Caco-2 (cell line): ENCODE measurements around the gene RHEBL1. TPM values are rescaled to one million over a fixed set of nuclear protein-coding genes. Genes with fewer than 3 reads are reported as not detected.

Experiments
- BruUV-seq: library from RNA; stranded (reverse); fragments of 400-500 nt; replicated peaks from 2 replicates; lab custom pipeline; 2021; lab: Mats Ljungman, UMichigan
- CTCF ChIA-PET: fragments of 300-600 bp; sonication (Branson Sonifier 250); formaldehyde crosslinking; loops from one replicate; lab custom pipeline; 2022; ENCODE audit warnings: antibody characterized with exemption; lab: Charles Lee
- POLR2A ChIA-PET: fragments of 300-600 bp; sonication (Branson Sonifier 250); formaldehyde crosslinking; loops from one replicate; lab custom pipeline; 2022; ENCODE audit warnings: antibody characterized with exemption; lab: Charles Lee
- DNase-seq, 2 experiments: peaks; one replicate each; pipeline versions ENCODE4 v3.0.0 to v3.0.0-alpha.2; 2020 to 2022
- H3K27me3 ChIP-seq: replicated peaks from 2 replicates; pipeline ENCODE4 v1.6.0; 2011; ENCODE audit warnings: low read length; ENCODE audit not compliant: control insufficient read depth, insufficient read depth
- H3K36me3 ChIP-seq: 2 replicates; pipeline ENCODE4 v1.5.1; 2011; ENCODE audit warnings: low read length; ENCODE audit not compliant: control insufficient read depth, insufficient read depth
- H3K4me1 ChIP-seq: fragments of 250-450 bp; sonication (Bioruptor Pico); 2 replicates; pipeline ENCODE4 v1.5.1; 2020; ENCODE audit warnings: mild to moderate bottlenecking
- H3K4me3 ChIP-seq: 2 replicates; pipeline ENCODE4 v1.5.1; 2011; ENCODE audit warnings: low read depth, mild to moderate bottlenecking, control low read depth, low read length
- H3K9me3 ChIP-seq: fragments of 250-450 bp; sonication (Bioruptor Pico); 2 replicates; pipeline ENCODE4 v1.5.1; 2020; ENCODE audit warnings: mild to moderate bottlenecking, moderate library complexity
- H3K27ac Mint-ChIP-seq: one replicate; pipeline ENCODE4 v1.8.0; 2022; ENCODE audit warnings: mixed read lengths; ENCODE audit not compliant: unreplicated experiment
- H3K27me3 Mint-ChIP-seq: one replicate; pipeline ENCODE4 v1.8.0; 2022; ENCODE audit warnings: mixed read lengths; ENCODE audit not compliant: insufficient read depth, unreplicated experiment
- H3K36me3 Mint-ChIP-seq: one replicate; pipeline ENCODE4 v1.8.0; 2022; ENCODE audit warnings: mild to moderate bottlenecking, mixed read lengths; ENCODE audit not compliant: insufficient read depth, unreplicated experiment
- H3K4me1 Mint-ChIP-seq: one replicate; pipeline ENCODE4 v1.8.0; 2022; ENCODE audit warnings: low read depth, mixed read lengths; ENCODE audit not compliant: unreplicated experiment
- H3K4me3 Mint-ChIP-seq: one replicate; pipeline ENCODE4 v1.8.0; 2022; ENCODE audit warnings: mild to moderate bottlenecking, moderate library complexity, mixed read lengths; ENCODE audit not compliant: unreplicated experiment
- H3K9me3 Mint-ChIP-seq: one replicate; pipeline ENCODE4 v1.8.0; 2022; ENCODE audit warnings: mixed read lengths; ENCODE audit not compliant: unreplicated experiment
- intact Hi-C: fragments of 100-400 bp; cut with micrococcal nuclease; formaldehyde crosslinking; loops from one replicate; pipeline ENCODE4 v1.10.0; 2022; ENCODE audit not compliant: unreplicated experiment
- total RNA-seq: library from RNA; stranded (reverse); gene quantifications from 2 replicates; pipeline ENCODE4 v1.2.3, GENCODE V29; 2022
- TF ChIP-seq, protein P1 (sequence below), 2 experiments: fragments of 200-600 bp in 1 of 2; IDR thresholded peaks; 1 replicate in 1 of 2; 2 replicates in 1 of 2; pipeline versions ENCODE4 v1.5.1 to v1.8.0; 2011 to 2022; ENCODE audit warnings: antibody characterized with exemption in 1 of 2, control low read depth in 1 of 2, inconsistent platforms in 1 of 2, low read depth in 1 of 2, low read length in 1 of 2, mild to moderate bottlenecking in 1 of 2, moderate library complexity in 1 of 2; ENCODE audit not compliant: insufficient read depth in 1 of 2, severe bottlenecking in 1 of 2, unreplicated experiment in 1 of 2

Gene RHEBL1
- total RNA-seq, 1 experiment from 2014 or later, result 2.5 TPM

- H3K4me3 Mint-ChIP-seq, result no peak overlapping the region
- H3K4me1 Mint-ChIP-seq, result no peaks in the 10 kb centered on the region
- DNase-seq, result peak in 1 of 2 experiments; percentile 23
- Histone ChIP-seq H3K36me3 (peaks cover 18% of the 10 kb centered on the region), H3K4me1 (no peaks in the 10 kb centered on the region), H3K9me3 (no peaks in the 10 kb centered on the region), H3K4me3 (no peak overlapping the region), H3K27me3 (no peaks in the 10 kb centered on the region)
- ChIA-PET CTCF (interaction anchor here (0.5 kb wide), 1 partner anchor 327 kb away, joined by 3 read pairs; no protein-coding TSS in a partner anchor), POLR2A (no interaction called here)
- no peaks in the 10 kb centered on the region for H3K9me3 Mint-ChIP-seq
- H3K36me3 Mint-ChIP-seq, result peaks cover 97% of the 10 kb centered on the region
- H3K27me3 Mint-ChIP-seq, result no peaks in the 10 kb centered on the region
- TF ChIP-seq, protein P1, sequence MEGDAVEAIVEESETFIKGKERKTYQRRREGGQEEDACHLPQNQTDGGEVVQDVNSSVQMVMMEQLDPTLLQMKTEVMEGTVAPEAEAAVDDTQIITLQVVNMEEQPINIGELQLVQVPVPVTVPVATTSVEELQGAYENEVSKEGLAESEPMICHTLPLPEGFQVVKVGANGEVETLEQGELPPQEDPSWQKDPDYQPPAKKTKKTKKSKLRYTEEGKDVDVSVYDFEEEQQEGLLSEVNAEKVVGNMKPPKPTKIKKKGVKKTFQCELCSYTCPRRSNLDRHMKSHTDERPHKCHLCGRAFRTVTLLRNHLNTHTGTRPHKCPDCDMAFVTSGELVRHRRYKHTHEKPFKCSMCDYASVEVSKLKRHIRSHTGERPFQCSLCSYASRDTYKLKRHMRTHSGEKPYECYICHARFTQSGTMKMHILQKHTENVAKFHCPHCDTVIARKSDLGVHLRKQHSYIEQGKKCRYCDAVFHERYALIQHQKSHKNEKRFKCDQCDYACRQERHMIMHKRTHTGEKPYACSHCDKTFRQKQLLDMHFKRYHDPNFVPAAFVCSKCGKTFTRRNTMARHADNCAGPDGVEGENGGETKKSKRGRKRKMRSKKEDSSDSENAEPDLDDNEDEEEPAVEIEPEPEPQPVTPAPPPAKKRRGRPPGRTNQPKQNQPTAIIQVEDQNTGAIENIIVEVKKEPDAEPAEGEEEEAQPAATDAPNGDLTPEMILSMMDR (IDR thresholded peaks at IDR 0.05; ENCODE audit: insufficient read depth in 1 of 2, low read depth in 1 of 2, low read length in 1 of 2, severe bottlenecking in 1 of 2, unreplicated experiment in 1 of 2), result no peak
- H3K27ac Mint-ChIP-seq, result no peak overlapping the region
- TSS peak; percentile 13 for BruUV-seq
- intact Hi-C loops, result no loop called here
Measured at GRCh38 chr12:49049566-49050224, 20.1 kb downstream of the RHEBL1 start.

DNA sequence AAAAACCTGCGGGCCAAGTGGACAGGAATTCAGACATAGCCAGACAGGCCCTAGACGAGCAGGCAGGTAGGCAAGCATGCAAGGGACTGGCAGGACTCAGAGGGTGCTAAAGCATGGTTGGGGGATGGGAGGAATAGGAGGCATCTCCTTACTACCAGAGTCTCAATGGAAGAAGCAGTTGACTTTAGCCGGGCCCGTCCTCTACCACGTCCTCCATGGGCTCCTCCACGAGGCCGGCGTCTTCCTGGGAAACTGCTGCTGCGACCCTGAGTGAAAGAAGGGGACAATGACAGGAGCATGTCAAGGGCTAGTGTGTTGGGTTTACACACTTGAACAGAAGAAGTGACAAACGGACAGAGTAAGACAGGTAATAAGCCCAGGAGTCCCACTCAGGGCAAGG lies 20.8 kb downstream of the RHEBL1 start:
- H3K4me3 Mint-ChIP-seq, result no peak overlapping the region
- no peaks in the 10 kb centered on the region for H3K9me3 Mint-ChIP-seq
- Histone ChIP-seq H3K4me1 (no peaks in the 10 kb centered on the region), H3K36me3 (peaks cover 18% of the 10 kb centered on the region), H3K9me3 (no peaks in the 10 kb centered on the region), H3K4me3 (no peak overlapping the region), H3K27me3 (no peaks in the 10 kb centered on the region)
- no peaks in the 10 kb centered on the region for H3K4me1 Mint-ChIP-seq
- intact Hi-C loops, result no loop called here
- H3K27me3 Mint-ChIP-seq, result no peaks in the 10 kb centered on the region
- BruUV-seq, result no TSS peak
- CTCF ChIA-PET, result no interaction called here
- TF ChIP-seq, protein P1 (IDR thresholded peaks at IDR 0.05; ENCODE audit: insufficient read depth in 1 of 2, low read depth in 1 of 2, low read length in 1 of 2, severe bottlenecking in 1 of 2, unreplicated experiment in 1 of 2), result no peak
- peak in 1 of 2 experiments; percentile 16 for DNase-seq
- POLR2A ChIA-PET, result no interaction called here
- H3K36me3 Mint-ChIP-seq, result peaks cover 98% of the 10 kb centered on the region
- H3K27ac Mint-ChIP-seq, result no peak overlapping the region

DNA sequence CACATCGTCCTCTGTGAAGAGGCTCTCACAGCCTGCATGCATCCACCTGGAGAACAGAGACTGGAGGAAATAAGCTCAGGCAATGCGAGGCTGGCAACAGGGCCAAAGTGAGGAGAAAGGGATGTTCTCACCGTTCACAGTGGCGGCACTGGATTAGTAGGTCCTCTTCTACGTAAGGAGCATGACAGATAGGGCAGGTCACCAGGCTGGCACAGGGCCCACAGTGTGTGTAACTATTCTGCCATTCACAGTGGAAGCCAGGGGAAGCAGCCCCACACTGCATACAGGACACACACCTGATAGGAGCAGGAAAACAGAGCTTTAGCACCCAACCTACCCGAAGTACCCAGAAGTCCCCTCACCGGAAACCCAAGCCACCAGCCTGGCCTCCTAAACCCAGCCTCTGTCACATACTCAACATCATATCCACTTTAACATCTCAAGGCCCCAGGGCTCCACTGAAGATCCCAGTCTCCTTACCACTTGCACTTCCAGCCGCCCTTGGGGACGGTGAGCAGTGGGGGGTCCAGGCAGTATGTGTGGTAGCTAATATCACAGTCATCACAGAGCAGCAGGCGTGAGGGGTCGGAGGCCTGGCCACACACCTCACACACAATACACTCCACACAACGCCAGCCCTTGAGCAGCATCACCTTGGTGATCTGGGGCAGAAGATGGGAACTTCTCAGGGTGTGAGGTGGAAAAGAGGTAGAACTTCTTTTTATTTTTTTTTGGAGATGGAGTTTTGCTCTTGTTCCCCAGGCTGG lies 23.5 kb downstream of the RHEBL1 start:
- Mint-ChIP-seq H3K4me1 (no peaks in the 10 kb centered on the region), H3K4me3 (no peak overlapping the region), H3K36me3 (peaks cover 98% of the 10 kb centered on the region), H3K9me3 (no peaks in the 10 kb centered on the region), H3K27ac (no peak overlapping the region), H3K27me3 (no peaks in the 10 kb centered on the region)
- TF ChIP-seq, protein P1 (IDR thresholded peaks at IDR 0.05; ENCODE audit: insufficient read depth in 1 of 2, low read depth in 1 of 2, low read length in 1 of 2, severe bottlenecking in 1 of 2, unreplicated experiment in 1 of 2), result no peak
- intact Hi-C loops, result no loop called here
- POLR2A ChIA-PET, result no interaction called here
- H3K4me1 ChIP-seq, result no peaks in the 10 kb centered on the region
- BruUV-seq, result no TSS peak
- CTCF ChIA-PET, result no interaction called here
- H3K4me3 ChIP-seq, result no peak overlapping the region
- no peaks in the 10 kb centered on the region for H3K27me3 ChIP-seq
- H3K36me3 ChIP-seq, result peaks cover 22% of the 10 kb centered on the region
- no peaks in the 10 kb centered on the region for H3K9me3 ChIP-seq
- no peak for DNase-seq
